ENCODE results near the gene KDM4B. TPM values are rescaled to one million over a fixed set of nuclear protein-coding genes. Genes with fewer than 3 reads are reported as not detected.
A peak's percentile ranks its signal among the peaks of the same experiment; 100 is the strongest.

KDM4B gene
- total and polyA plus RNA-seq, 7 donors = 7.2 to 46.5 (median 21.4) TPM

DNA sequence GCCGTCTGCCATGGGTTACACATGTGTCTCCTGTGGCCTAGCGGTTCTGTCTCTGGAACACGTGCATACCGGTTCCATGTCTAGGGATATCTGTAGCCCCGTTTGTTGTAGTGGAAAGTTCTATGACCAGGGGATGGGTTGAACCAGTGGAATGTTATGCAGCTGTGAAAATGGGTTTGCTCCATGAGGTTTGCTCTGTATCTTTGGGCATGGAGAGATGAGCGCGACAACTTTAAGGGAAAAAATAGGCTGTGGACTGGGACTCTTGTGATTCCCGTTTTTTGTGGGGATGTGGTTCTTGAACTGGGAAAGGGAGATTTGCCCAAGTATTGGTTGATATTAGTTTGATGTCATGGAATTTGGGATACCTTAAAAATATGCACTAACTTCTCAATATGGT lies 120.4 kb downstream of the KDM4B start:
- intact Hi-C loops (cut with DNase I) = no loop called here
- no peak for TF ChIP-seq EP300 (IDR thresholded peaks at IDR 0.05)
- TF ChIP-seq, protein P1, sequence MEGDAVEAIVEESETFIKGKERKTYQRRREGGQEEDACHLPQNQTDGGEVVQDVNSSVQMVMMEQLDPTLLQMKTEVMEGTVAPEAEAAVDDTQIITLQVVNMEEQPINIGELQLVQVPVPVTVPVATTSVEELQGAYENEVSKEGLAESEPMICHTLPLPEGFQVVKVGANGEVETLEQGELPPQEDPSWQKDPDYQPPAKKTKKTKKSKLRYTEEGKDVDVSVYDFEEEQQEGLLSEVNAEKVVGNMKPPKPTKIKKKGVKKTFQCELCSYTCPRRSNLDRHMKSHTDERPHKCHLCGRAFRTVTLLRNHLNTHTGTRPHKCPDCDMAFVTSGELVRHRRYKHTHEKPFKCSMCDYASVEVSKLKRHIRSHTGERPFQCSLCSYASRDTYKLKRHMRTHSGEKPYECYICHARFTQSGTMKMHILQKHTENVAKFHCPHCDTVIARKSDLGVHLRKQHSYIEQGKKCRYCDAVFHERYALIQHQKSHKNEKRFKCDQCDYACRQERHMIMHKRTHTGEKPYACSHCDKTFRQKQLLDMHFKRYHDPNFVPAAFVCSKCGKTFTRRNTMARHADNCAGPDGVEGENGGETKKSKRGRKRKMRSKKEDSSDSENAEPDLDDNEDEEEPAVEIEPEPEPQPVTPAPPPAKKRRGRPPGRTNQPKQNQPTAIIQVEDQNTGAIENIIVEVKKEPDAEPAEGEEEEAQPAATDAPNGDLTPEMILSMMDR (IDR thresholded peaks at IDR 0.05) = no peak
- TF ChIP-seq POLR2A (IDR thresholded peaks at IDR 0.05) = no peak
- no peak for TF ChIP-seq POLR2AphosphoS5 (IDR thresholded peaks at IDR 0.05)
- Histone ChIP-seq H3K9me3 (no peaks in the 10 kb centered on the region), H3K4me1 (peaks cover 0 to 38% (median 29%) of the 10 kb centered on the region in 4 donors), H3K36me3 (peaks cover 0 to 32% (median 19%) of the 10 kb centered on the region in 4 donors), H3K4me3 (no peak overlapping the region), H3K27me3 (no peaks in the 10 kb centered on the region), H3K27ac (no peak overlapping the region)
- DNase-seq = no peak
- 96% methylated on average over 8 of the region's 8 CpGs for WGBS, 2 donors

DNA sequence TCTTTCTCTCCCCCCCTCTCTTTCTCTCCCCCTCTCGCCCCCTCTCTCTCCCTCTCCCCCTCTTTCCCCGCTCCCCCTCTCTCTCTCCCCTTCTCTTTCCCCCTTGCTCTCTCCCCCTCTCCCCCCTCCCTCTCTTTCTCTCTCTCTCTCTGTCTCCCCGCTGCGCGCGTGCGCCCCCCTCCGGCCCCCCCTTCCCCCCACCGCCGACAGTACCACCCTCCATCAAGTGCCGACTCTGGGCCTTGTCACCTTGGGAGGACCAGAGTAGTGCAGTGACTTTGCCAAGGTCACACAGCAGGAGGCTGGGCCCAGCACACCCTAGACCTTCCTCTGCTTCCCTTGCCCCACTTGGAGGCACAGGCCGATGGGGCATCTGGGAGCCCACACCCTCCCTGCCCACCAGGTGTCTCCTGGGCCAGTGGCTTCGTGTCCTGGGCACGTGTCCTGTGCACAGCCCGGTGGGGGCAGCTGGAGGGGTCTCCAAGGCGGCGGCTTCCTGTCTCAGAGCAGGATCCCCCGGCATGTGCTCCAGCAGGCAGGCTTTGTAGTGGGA lies 121.6 kb downstream of the KDM4B start:
- WGBS, 2 donors = 88 to 93% methylated on average over 18 of the region's 18 CpGs
- peak overlapping the region in 1 of 4 donors; percentile 4 for H3K4me3 ChIP-seq
- no peak for TF ChIP-seq POLR2A (IDR thresholded peaks at IDR 0.05)
- TF ChIP-seq EP300 (IDR thresholded peaks at IDR 0.05) = no peak
- TF ChIP-seq, protein P1 (IDR thresholded peaks at IDR 0.05) = no peak
- no peak for TF ChIP-seq POLR2AphosphoS5 (IDR thresholded peaks at IDR 0.05)
- no peak for DNase-seq
- peaks cover 0 to 32% (median 19%) of the 10 kb centered on the region in 4 donors for H3K36me3 ChIP-seq
- H3K27me3 ChIP-seq = no peaks in the 10 kb centered on the region
- H3K27ac ChIP-seq = peak overlapping the region; percentile 68 to 84 (median 78)
- intact Hi-C loops (cut with DNase I) = loop anchor here (5.0 kb wide), 1 partner anchor 37 kb away; no protein-coding TSS in a partner anchor
- H3K9me3 ChIP-seq = no peaks in the 10 kb centered on the region
- peaks cover 0 to 38% (median 29%) of the 10 kb centered on the region in 4 donors for H3K4me1 ChIP-seq

DNA sequence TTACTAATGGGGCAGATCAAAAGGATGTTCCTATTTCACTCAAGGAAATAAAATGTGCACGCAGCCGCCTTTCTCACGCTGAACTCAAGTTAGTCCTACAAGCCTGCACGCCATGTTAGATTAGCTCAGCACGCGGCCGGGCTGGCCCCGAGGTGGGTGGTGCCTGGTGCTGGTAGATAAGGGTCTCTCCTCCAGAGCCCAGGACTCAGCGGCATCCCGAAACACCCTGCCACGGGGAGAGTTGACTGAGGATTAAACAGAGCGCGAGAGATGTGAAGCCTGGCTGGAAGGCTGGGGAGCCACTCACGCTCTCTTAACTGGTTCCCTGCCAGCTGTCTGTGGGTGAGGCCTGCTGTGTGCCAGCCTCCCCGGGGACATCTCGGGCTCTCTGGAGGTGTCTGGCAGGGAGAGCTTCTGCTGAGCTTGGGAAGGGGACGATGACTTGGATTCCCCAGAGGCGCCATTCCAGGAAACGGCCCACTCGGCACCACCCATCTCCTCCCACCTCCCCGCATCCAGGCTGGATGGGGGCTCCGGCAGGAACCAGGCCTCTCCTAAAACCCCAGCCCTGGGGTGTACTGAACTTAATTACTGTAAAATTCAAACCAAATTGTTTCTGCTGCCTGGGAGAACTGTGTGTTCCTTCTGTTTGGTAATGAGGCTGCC lies 122.2 kb downstream of the KDM4B start:
- H3K27ac ChIP-seq = peak overlapping the region; percentile 68 to 84 (median 78)
- H3K27me3 ChIP-seq = no peaks in the 10 kb centered on the region
- peaks cover 0 to 30% (median 18%) of the 10 kb centered on the region in 4 donors for H3K36me3 ChIP-seq
- 77 to 87% methylated on average over 22 of the region's 22 CpGs for WGBS, 2 donors
- intact Hi-C loops (cut with DNase I) = loop anchor here (5.0 kb wide), 1 partner anchor 36 kb away; no protein-coding TSS in a partner anchor
- DNase-seq = peak; percentile 83
- H3K9me3 ChIP-seq = no peaks in the 10 kb centered on the region
- H3K4me3 ChIP-seq = peak overlapping the region in 2 of 4 donors; percentile 4 to 11
- no peak for TF ChIP-seq EP300 (IDR thresholded peaks at IDR 0.05)
- TF ChIP-seq, protein P1 (IDR thresholded peaks at IDR 0.05) = no peak
- TF ChIP-seq POLR2AphosphoS5 (IDR thresholded peaks at IDR 0.05) = no peak
- no peak for TF ChIP-seq POLR2A (IDR thresholded peaks at IDR 0.05)
- peaks cover 0 to 38% (median 29%) of the 10 kb centered on the region in 4 donors for H3K4me1 ChIP-seq

DNA sequence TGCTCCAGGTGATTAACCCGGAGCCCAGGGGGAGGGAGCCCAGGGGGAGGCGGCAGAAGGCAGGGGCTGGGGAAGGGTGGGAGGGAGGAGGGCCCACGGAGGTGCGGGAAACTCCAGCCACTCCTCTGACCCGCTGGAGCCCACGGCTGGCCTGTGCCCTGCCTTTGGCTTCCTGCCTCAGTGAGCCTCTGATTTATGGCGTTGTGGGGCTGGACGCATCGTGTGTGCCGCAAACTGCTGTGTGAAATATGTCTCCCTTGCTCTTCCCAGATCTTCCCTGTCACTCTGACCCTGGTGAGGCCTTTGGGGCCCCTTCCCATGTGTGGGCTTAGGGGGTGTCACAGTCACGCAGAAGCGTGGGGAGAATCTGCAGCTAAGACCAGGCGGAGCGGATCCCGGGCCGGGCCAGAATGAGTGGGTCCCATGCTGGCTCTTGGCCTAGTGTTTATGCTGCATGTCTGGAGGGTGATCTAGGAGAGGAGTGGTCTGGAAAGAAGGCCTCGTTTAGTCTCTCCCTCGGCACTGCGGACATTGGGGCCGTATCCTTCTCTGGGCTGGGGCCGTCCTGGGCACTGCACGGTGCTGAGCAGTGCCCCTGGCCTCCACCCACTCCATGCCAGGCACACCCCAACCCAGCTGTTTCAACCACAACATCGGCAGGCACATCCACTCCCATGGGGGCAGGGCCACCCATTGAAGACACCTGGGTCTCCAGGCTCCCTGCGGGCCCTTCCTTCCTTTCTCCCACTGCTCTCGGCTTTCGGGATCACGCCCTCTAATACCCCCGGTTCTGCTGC lies 123.0 kb downstream of the KDM4B start:
- Histone ChIP-seq H3K27ac (peak overlapping the region; percentile 68 to 84 (median 78)), H3K27me3 (no peaks in the 10 kb centered on the region), H3K4me3 (peak overlapping the region in 2 of 4 donors; percentile 4 to 11), H3K4me1 (peaks cover 0 to 38% (median 29%) of the 10 kb centered on the region in 4 donors), H3K9me3 (no peaks in the 10 kb centered on the region), H3K36me3 (peaks cover 0 to 23% (median 11%) of the 10 kb centered on the region in 4 donors)
- no peak for DNase-seq
- intact Hi-C loops (cut with DNase I) = loop anchor here (5.0 kb wide), 1 partner anchor 35 kb away; no protein-coding TSS in a partner anchor
- 77 to 85% methylated on average over 28 of the region's 28 CpGs for WGBS, 2 donors
- TF ChIP-seq POLR2AphosphoS5 (IDR thresholded peaks at IDR 0.05) = peak in 1 of 4 donors; percentile 46
- TF ChIP-seq EP300 (IDR thresholded peaks at IDR 0.05) = no peak
